Measurements from ENCODE around the gene JTB. TPM values are rescaled to one million over a fixed set of nuclear protein-coding genes. Genes with fewer than 3 reads are reported as not detected.

The JTB gene
- total and polyA plus RNA-seq, 9 of the 15 experiments (the other 6 are each of a cell fraction or from before 2014, with no cell fraction given) = 24.7 to 308 (median 151) TPM

GRCh38 chr1:153990468-153991150 lies 13.1 kb upstream of the JTB start, which contains the start of gene RPS27 (continued):
- TF ChIP-seq THRAP3 (IDR thresholded peaks at IDR 0.05; ENCODE audit: borderline replicate concordance) (peak; percentile 68), RREB1 (CRISPR knock-in tag; IDR thresholded peaks at IDR 0.05) (no peak)

GRCh38 chr1:153987621-153988020 lies 10.1 kb upstream of the JTB start:
- no peak overlapping the region for H3K9ac ChIP-seq (ENCODE audit: insufficient read depth in 1 of 2, low read depth in 2 of 2, low read length in 2 of 2)
- DNase-seq (ENCODE audit: extremely low read depth in 1 of 4, low spot score in 3 of 4) (no peak), FAIRE-seq (no peak), ATAC-seq (no peak)
- ChIA-PET POLR2A (interaction anchor here (0.5 to 2.8 kb wide), 8 partner anchors 9 to 352 kb away, joined by 3 to 16 read pairs (median 4); partner anchors contain the start of genes CREB3L4 and JTB), CTCF (ENCODE audit: low intra/inter-chr PET ratio) (interaction anchor here (1.1 to 1.8 kb wide), 4 partner anchors 166 to 480 kb away, joined by 3 to 19 read pairs (median 6); no protein-coding TSS in a partner anchor)
- 84% methylated on average over 7 of the region's 8 CpGs for WGBS (ENCODE audit: insufficient coverage, low coverage, missing lambda C conversion rate)
- H3K4me2 ChIP-seq (ENCODE audit: insufficient read depth, low read length) = no peak overlapping the region
- peaks cover 29% of the 10 kb centered on the region for H3K36me3 ChIP-seq (ENCODE audit: control insufficient read depth, insufficient read depth, low read length)
- in situ Hi-C loops (cut with MboI) (loop anchor here (5.0 to 10.0 kb wide), 3 partner anchors 190 to 483 kb away; partner anchors contain the start of gene NPR1), intact Hi-C loops (cut with micrococcal nuclease) (loop anchor here (5.0 to 10.0 kb wide), 5 partner anchors 40 to 633 kb away; partner anchors contain the start of genes DENND4B, ILF2 and S100A9)
- BruUV-seq (replicated peaks) = no TSS peak
- peak overlapping the region; percentile 89; the same call in 1 of the 2 replicates for H2AFZ ChIP-seq (ENCODE audit: low read depth, low read length)
- no peaks in the 10 kb centered on the region for H3K9me3 ChIP-seq (replicated peaks; ENCODE audit: control insufficient read depth, insufficient read depth, low read depth, low read length)
- H3K4me1 ChIP-seq (replicated peaks in 1 of 2; ENCODE audit: control insufficient read depth in 2 of 2, insufficient read depth in 2 of 2, low read length in 2 of 2) = peaks cover 13 to 17% of the 10 kb centered on the region in 2 experiments; a peak in 4 of 5 replicates
- no peak overlapping the region for H3K27ac ChIP-seq (ENCODE audit: extremely low read depth, low read depth, low read length)
- H3K9me1 ChIP-seq (ENCODE audit: control insufficient read depth, insufficient read depth, low read length) = no peaks in the 10 kb centered on the region
- peaks cover 36% of the 10 kb centered on the region for H3K79me2 ChIP-seq (ENCODE audit: control insufficient read depth, insufficient read depth, low read length)
- H3K4me3 ChIP-seq = no peak overlapping the region
- no peaks in the 10 kb centered on the region; the same call in 1 of the 2 replicates for H4K20me1 ChIP-seq (replicated peaks; ENCODE audit: control insufficient read depth, insufficient read depth, low read length)
- H3K27me3 ChIP-seq (ENCODE audit: control insufficient read depth in 2 of 2, insufficient read depth in 2 of 2, low read length in 2 of 2) = no peaks in the 10 kb centered on the region
- TF ChIP-seq HDAC6 (IDR thresholded peaks at IDR 0.05; ENCODE audit: low read depth, low read length) = no peak
- TF ChIP-seq SETDB1 (IDR thresholded peaks at IDR 0.05; ENCODE audit: low read length) = no peak
- TF ChIP-seq CEBPZ (IDR thresholded peaks at IDR 0.05; ENCODE audit: borderline replicate concordance, low read depth, low read length) = no peak
- TF ChIP-seq SIRT6 (IDR thresholded peaks at IDR 0.05; ENCODE audit: low read depth, low read length) = no peak
- no peak for TF ChIP-seq FOS (IDR thresholded peaks at IDR 0.05; ENCODE audit: extremely low read depth, insufficient read length)
- no peak for TF ChIP-seq RBFOX2 (IDR thresholded peaks at IDR 0.05; ENCODE audit: low read depth, low read length)
